ENCODE measurements around the gene DVL2. TPM values are rescaled to one million over a fixed set of nuclear protein-coding genes. Genes with fewer than 3 reads are reported as not detected.

Gene DVL2
- total and polyA plus RNA-seq, 2 experiments from 2014 or later: 19.5 to 41.2 TPM

- H3K4me1 ChIP-seq (ENCODE audit: insufficient read depth): peaks cover 15% of the 10 kb centered on the region
- H3K27ac ChIP-seq: no peak overlapping the region
- H3K79me2 ChIP-seq (ENCODE audit: insufficient read depth): peaks cover 82% of the 10 kb centered on the region
Observed at GRCh38 chr17:7208027-7208571, 26.2 kb downstream of the DVL2 start.

DNA sequence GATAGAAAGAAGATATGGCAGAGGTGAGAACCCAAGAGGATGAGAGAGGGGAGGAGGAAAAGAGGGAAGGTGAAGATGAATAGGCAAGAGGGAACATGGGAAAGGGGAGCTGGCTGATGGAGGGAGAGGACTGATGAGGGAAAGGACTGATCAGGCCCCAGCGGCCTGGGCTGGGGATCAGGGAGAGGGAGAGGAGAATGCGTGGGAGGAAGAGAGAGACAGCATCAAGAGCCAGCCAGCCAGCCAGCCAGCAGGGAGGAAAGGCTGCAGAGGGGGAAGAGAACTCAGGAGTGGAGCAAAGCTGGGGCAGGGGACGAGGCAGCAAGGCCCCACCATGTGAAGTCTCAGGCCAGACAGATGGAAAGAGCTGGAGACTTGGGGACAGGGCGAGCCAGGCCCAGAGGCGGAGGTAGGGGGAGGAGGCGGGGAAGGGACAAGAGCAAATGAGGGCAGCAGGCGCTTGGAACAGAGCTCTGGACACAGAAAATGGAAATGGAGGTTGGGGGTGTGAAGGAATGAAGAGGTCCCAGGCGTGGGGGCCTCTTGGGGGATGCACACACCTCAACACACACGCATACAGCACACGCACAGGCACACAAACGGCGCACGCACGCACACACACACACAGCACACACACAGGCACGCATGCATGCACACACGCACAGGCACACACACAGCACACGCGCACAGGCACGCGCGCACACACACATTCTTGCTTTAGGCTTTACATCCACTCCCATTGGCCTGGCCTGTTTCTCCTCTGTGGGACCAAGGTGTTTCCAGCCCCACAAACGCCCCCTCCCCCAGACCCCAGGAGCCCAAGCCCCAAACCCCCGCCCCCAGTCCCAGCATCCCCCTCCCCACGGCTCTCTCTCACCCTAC lies 27.0 kb downstream of the DVL2 start:
- Histone ChIP-seq H4K20me1 (ENCODE audit: insufficient read depth) (no peaks in the 10 kb centered on the region; the same call in 1 of the 2 replicates), H3K9me3 (ENCODE audit: low read depth) (no peaks in the 10 kb centered on the region), H2AFZ (no peak overlapping the region), H3K27me3 (replicated peaks; ENCODE audit: insufficient read depth) (no peaks in the 10 kb centered on the region), H3K79me2 (ENCODE audit: insufficient read depth) (peaks cover 75% of the 10 kb centered on the region), H3F3A (ENCODE audit: insufficient read depth) (peaks cover 3% of the 10 kb centered on the region; the same call in 1 of the 2 replicates), H3K9ac (peak overlapping the region; percentile 45), H3K27ac (no peak overlapping the region; the same call in 1 of the 2 replicates), H3K4me3 (no peak overlapping the region), H3K36me3 (ENCODE audit: low read depth) (peaks cover 6% of the 10 kb centered on the region), H3K4me2 (ENCODE audit: unreplicated experiment) (peak overlapping the region; percentile 32), H3K9me2 (ENCODE audit: insufficient read depth) (no peaks in the 10 kb centered on the region), H3K4me1 (ENCODE audit: insufficient read depth) (peaks cover 15% of the 10 kb centered on the region)
- in situ Hi-C loops (cut with MboI): no loop called here
- TF ChIP-seq EZH2phosphoT487 (IDR thresholded peaks at IDR 0.05; ENCODE audit: insufficient read depth, low read depth): no peak
- no peak for TF ChIP-seq EZH2 (IDR thresholded peaks at IDR 0.05; ENCODE audit: insufficient read depth, poor library complexity, severe bottlenecking)
- peak; percentile 73 for DNase-seq
- 65 to 66% methylated on average over 14 to 24 of the region's 24 CpGs for WGBS, 2 experiments (ENCODE audit: low coverage in 1 of 2, low lambda C conversion rate in 2 of 2, missing lambda C conversion rate in 2 of 2)

More at GRCh38 chr17:7208027-7208571, 26.2 kb downstream of the DVL2 start:
- Histone ChIP-seq H3K4me3 (no peak overlapping the region), H3K9ac (no peak overlapping the region), H3K9me2 (ENCODE audit: insufficient read depth) (no peaks in the 10 kb centered on the region), H3K4me2 (ENCODE audit: unreplicated experiment) (no peak overlapping the region), H3K9me3 (ENCODE audit: low read depth) (no peaks in the 10 kb centered on the region), H3F3A (ENCODE audit: insufficient read depth) (peaks cover 3% of the 10 kb centered on the region; the same call in 1 of the 2 replicates), H4K20me1 (ENCODE audit: insufficient read depth) (no peaks in the 10 kb centered on the region; the same call in 1 of the 2 replicates), H2AFZ (no peak overlapping the region), H3K27me3 (replicated peaks; ENCODE audit: insufficient read depth) (no peaks in the 10 kb centered on the region), H3K36me3 (ENCODE audit: low read depth) (no peaks in the 10 kb centered on the region)
- 65 to 74% methylated on average over 11 to 21 of the region's 21 CpGs for WGBS, 2 experiments (ENCODE audit: low coverage in 1 of 2, low lambda C conversion rate in 2 of 2, missing lambda C conversion rate in 2 of 2)
- TF ChIP-seq EZH2phosphoT487 (IDR thresholded peaks at IDR 0.05; ENCODE audit: insufficient read depth, low read depth): no peak
- TF ChIP-seq EZH2 (IDR thresholded peaks at IDR 0.05; ENCODE audit: insufficient read depth, poor library complexity, severe bottlenecking): no peak
- no peak for DNase-seq
- in situ Hi-C loops (cut with MboI): no loop called here

- H4K20me1 ChIP-seq (ENCODE audit: insufficient read depth): no peaks in the 10 kb centered on the region; the same call in 1 of the 2 replicates
- H3K27ac ChIP-seq: peak overlapping the region; percentile 56
- H3K9ac ChIP-seq: peak overlapping the region; percentile 74
- TF ChIP-seq EZH2phosphoT487 (IDR thresholded peaks at IDR 0.05; ENCODE audit: insufficient read depth, low read depth) (no peak), EZH2 (IDR thresholded peaks at IDR 0.05; ENCODE audit: insufficient read depth, poor library complexity, severe bottlenecking) (no peak)
- peaks cover 3% of the 10 kb centered on the region; the same call in 1 of the 2 replicates for H3F3A ChIP-seq (ENCODE audit: insufficient read depth)
- peak overlapping the region; percentile 67 for H2AFZ ChIP-seq
- in situ Hi-C loops (cut with MboI): no loop called here
- peak overlapping the region; percentile 68 for H3K4me2 ChIP-seq (ENCODE audit: unreplicated experiment)
- no peaks in the 10 kb centered on the region for H3K9me2 ChIP-seq (ENCODE audit: insufficient read depth)
- H3K36me3 ChIP-seq (ENCODE audit: low read depth): peaks cover 18% of the 10 kb centered on the region
- no peak for DNase-seq
- H3K4me1 ChIP-seq (ENCODE audit: insufficient read depth): peaks cover 15% of the 10 kb centered on the region
- peaks cover 60% of the 10 kb centered on the region for H3K79me2 ChIP-seq (ENCODE audit: insufficient read depth)
- peak overlapping the region; percentile 70 for H3K4me3 ChIP-seq
- H3K9me3 ChIP-seq (ENCODE audit: low read depth): no peaks in the 10 kb centered on the region
- no peaks in the 10 kb centered on the region for H3K27me3 ChIP-seq (replicated peaks; ENCODE audit: insufficient read depth)
- WGBS, 2 experiments (ENCODE audit: low coverage in 1 of 2, low lambda C conversion rate in 2 of 2, missing lambda C conversion rate in 2 of 2): 42 to 64% methylated on average over 6 to 15 of the region's 15 CpGs
Observed at GRCh38 chr17:7205561-7205960, 28.8 kb downstream of the DVL2 start.

- peak; percentile 84 for DNase-seq
- Histone ChIP-seq H3K9me2 (ENCODE audit: insufficient read depth) (no peaks in the 10 kb centered on the region), H4K20me1 (ENCODE audit: insufficient read depth) (no peaks in the 10 kb centered on the region; the same call in 1 of the 2 replicates), H2AFZ (peak overlapping the region; percentile 67), H3K36me3 (ENCODE audit: low read depth) (peaks cover 18% of the 10 kb centered on the region), H3K4me2 (ENCODE audit: unreplicated experiment) (peak overlapping the region; percentile 68), H3K27me3 (replicated peaks; ENCODE audit: insufficient read depth) (no peaks in the 10 kb centered on the region), H3K9me3 (ENCODE audit: low read depth) (no peaks in the 10 kb centered on the region), H3K4me3 (peak overlapping the region; percentile 70), H3K9ac (peak overlapping the region; percentile 74), H3K79me2 (ENCODE audit: insufficient read depth) (peaks cover 54% of the 10 kb centered on the region), H3F3A (ENCODE audit: insufficient read depth) (peaks cover 3% of the 10 kb centered on the region; the same call in 1 of the 2 replicates), H3K27ac (peak overlapping the region; percentile 56), H3K4me1 (ENCODE audit: insufficient read depth) (peaks cover 15% of the 10 kb centered on the region)
- in situ Hi-C loops (cut with MboI): no loop called here
- TF ChIP-seq EZH2 (IDR thresholded peaks at IDR 0.05; ENCODE audit: insufficient read depth, poor library complexity, severe bottlenecking) (no peak), EZH2phosphoT487 (IDR thresholded peaks at IDR 0.05; ENCODE audit: insufficient read depth, low read depth) (no peak)
- WGBS, 2 experiments (ENCODE audit: low coverage in 1 of 2, low lambda C conversion rate in 2 of 2, missing lambda C conversion rate in 2 of 2): 2 to 3% methylated on average over 28 to 30 of the region's 34 CpGs
Observed at GRCh38 chr17:7204828-7205461, 29.4 kb downstream of the DVL2 start.

All from GM23248 (cell line).